Peyer's patch (tissue), 4 donors: ENCODE measurements around the gene CCNJL. TPM values are rescaled to one million over a fixed set of nuclear protein-coding genes. Genes with fewer than 3 reads are reported as not detected.

Source experiments
- DNase-seq, 3 donors: peaks; one replicate each; pipeline ENCODE4 v3.0.0-alpha.2; 2017 to 2019
- H3K27ac ChIP-seq, 4 donors: fragments of 200-600 bp; sonication (generic); one replicate each; pipeline ENCODE4 v1.5.1; 2016 to 2019
- H3K27me3 ChIP-seq, 2 donors: fragments of 200-600 bp; sonication (generic); one replicate each; pipeline ENCODE4 v1.5.1; 2019
- H3K36me3 ChIP-seq, 3 donors: fragments of 200-600 bp; sonication (generic); one replicate each; pipeline ENCODE4 v1.5.1; 2016 to 2019
- H3K4me1 ChIP-seq, 4 donors: fragments of 200-600 bp; sonication (generic); one replicate each; pipeline ENCODE4 v1.5.1; 2016 to 2019
- H3K4me3 ChIP-seq, 4 donors: fragments of 200-600 bp; sonication (generic); 1 replicate in 3 of 4; 2 replicates in 1 of 4; pipeline ENCODE4 v1.5.1; 2016 to 2019; ENCODE audit warnings: mild to moderate bottlenecking in 1 of 4
- H3K9me3 ChIP-seq, 4 donors: fragments of 200-600 bp; sonication (generic); one replicate each; pipeline ENCODE4 v1.5.1; 2016 to 2019; ENCODE audit warnings: mild to moderate bottlenecking in 1 of 4
- CTCF ChIP-seq, 6 experiments: fragments of 450-650 bp in 4 of 6; fragments of 200-600 bp in 2 of 6; sonication (generic) in 1 of 6; IDR thresholded peaks; one replicate each; pipeline ENCODE4 v1.5.1; 2017 to 2019; ENCODE audit warnings: antibody characterized with exemption in 6 of 6, mild to moderate bottlenecking in 3 of 6, moderate library complexity in 1 of 6
- POLR2A ChIP-seq, 2 donors: fragments of 450-650 bp; IDR thresholded peaks; one replicate each; pipeline ENCODE4 v1.5.1; 2017; ENCODE audit warnings: antibody characterized with exemption in 2 of 2, mild to moderate bottlenecking in 2 of 2, moderate library complexity in 2 of 2
- total RNA-seq, 4 donors: library from RNA; depleted of rRNA; stranded (reverse); fragments of >200 nt; gene quantifications; one replicate each; pipeline ENCODE4 v1.1.0, GENCODE V29; 2016

The CCNJL gene
- total RNA-seq, 4 donors from 2014 or later, result 6.9 to 15.1 (median 12.6) TPM

- no peaks in the 10 kb centered on the region for H3K27me3 ChIP-seq
- no peaks in the 10 kb centered on the region for H3K4me1 ChIP-seq
- DNase-seq, result no peak
- no peak for TF ChIP-seq POLR2A (IDR thresholded peaks at IDR 0.05)
- no peak for TF ChIP-seq CTCF (IDR thresholded peaks at IDR 0.05)
- H3K9me3 ChIP-seq, result no peaks in the 10 kb centered on the region
- H3K27ac ChIP-seq, result no peak overlapping the region
- no peaks in the 10 kb centered on the region for H3K36me3 ChIP-seq
- H3K4me3 ChIP-seq, result no peak overlapping the region
These were observed 14.2 kb downstream of the CCNJL start for GRCh38 chr5:160298189-160298588.

GRCh38 chr5:160297776-160298175 lies 14.6 kb downstream of the CCNJL start:
- TF ChIP-seq POLR2A (IDR thresholded peaks at IDR 0.05) (no peak), CTCF (IDR thresholded peaks at IDR 0.05) (no peak)
- DNase-seq, result no peak
- Histone ChIP-seq H3K36me3 (no peaks in the 10 kb centered on the region), H3K27ac (no peak overlapping the region), H3K4me3 (no peak overlapping the region), H3K9me3 (no peaks in the 10 kb centered on the region), H3K27me3 (no peaks in the 10 kb centered on the region), H3K4me1 (no peaks in the 10 kb centered on the region)

- no peaks in the 10 kb centered on the region for H3K4me1 ChIP-seq
- no peak for TF ChIP-seq POLR2A (IDR thresholded peaks at IDR 0.05)
- no peak for TF ChIP-seq CTCF (IDR thresholded peaks at IDR 0.05)
These were observed 15.4 kb downstream of the CCNJL start for GRCh38 chr5:160297004-160297403.

GRCh38 chr5:160296496-160296895 lies 15.9 kb downstream of the CCNJL start:
- Histone ChIP-seq H3K4me1 (no peaks in the 10 kb centered on the region), H3K36me3 (no peaks in the 10 kb centered on the region), H3K4me3 (no peak overlapping the region), H3K9me3 (no peaks in the 10 kb centered on the region), H3K27me3 (no peaks in the 10 kb centered on the region), H3K27ac (no peak overlapping the region)
- TF ChIP-seq CTCF (IDR thresholded peaks at IDR 0.05) (no peak), POLR2A (IDR thresholded peaks at IDR 0.05) (no peak)
- DNase-seq, result no peak

More at GRCh38 chr5:160297004-160297403, 15.4 kb downstream of the CCNJL start:
- H3K4me3 ChIP-seq, result no peak overlapping the region
- H3K9me3 ChIP-seq, result no peaks in the 10 kb centered on the region
- DNase-seq, result no peak
- H3K27me3 ChIP-seq, result no peaks in the 10 kb centered on the region
- H3K36me3 ChIP-seq, result no peaks in the 10 kb centered on the region
- H3K27ac ChIP-seq, result no peak overlapping the region

- H3K4me3 ChIP-seq, result no peak overlapping the region
- H3K9me3 ChIP-seq, result no peaks in the 10 kb centered on the region
- no peaks in the 10 kb centered on the region for H3K27me3 ChIP-seq
- no peaks in the 10 kb centered on the region for H3K36me3 ChIP-seq
- DNase-seq, result no peak
- no peak for TF ChIP-seq POLR2A (IDR thresholded peaks at IDR 0.05)
- TF ChIP-seq CTCF (IDR thresholded peaks at IDR 0.05), result no peak
- no peaks in the 10 kb centered on the region for H3K4me1 ChIP-seq
- peak overlapping the region in 1 of 4 donors; percentile 15 for H3K27ac ChIP-seq
These were observed 18.3 kb downstream of the CCNJL start for GRCh38 chr5:160293901-160294561.
